GM20000 (cell line): ENCODE data around the gene GRM4.

Experiments
- DNase-seq: peaks from one replicate; pipeline ENCODE4 v3.0.0; 2012; ENCODE audit warnings: low spot score
- CTCF ChIP-seq: IDR thresholded peaks from 2 replicates; pipeline ENCODE4 v1.5.1; 2012; ENCODE audit warnings: mild to moderate bottlenecking, control low read depth; ENCODE audit errors: extremely low read depth, missing control alignments

The GRM4 gene

GRCh38 chr6:34096193-34096592 is 49.7 kb downstream of the GRM4 start:
- TF ChIP-seq CTCF = no peak
- DNase-seq = no peak

- no peak for TF ChIP-seq CTCF
- DNase-seq = no peak
These were observed 50.1 kb downstream of the GRM4 start for GRCh38 chr6:34095741-34096140.

DNA sequence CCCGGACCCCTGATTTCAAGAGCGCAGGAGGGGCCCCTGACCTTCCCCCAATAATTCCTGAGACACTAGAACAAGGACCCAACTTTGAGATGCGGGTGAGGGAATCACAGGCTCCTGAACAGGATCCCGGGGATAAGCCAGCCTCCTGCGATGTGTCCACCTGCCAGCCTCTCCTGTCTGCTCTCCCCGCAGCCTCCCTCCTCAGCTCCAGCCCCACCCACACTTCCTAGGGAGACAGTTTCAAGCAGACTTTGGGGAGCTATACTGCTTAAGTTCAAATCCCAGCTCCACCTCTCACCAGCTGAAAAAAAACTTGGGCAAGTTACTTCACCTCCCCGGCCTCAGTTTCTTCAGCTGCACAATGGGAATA is 50.8 kb downstream of the GRM4 start:
- no peak for DNase-seq

GRCh38 chr6:34094474-34095135 is 51.3 kb downstream of the GRM4 start:
- DNase-seq = no peak

More for the DNA sequence above, 50.8 kb downstream of the GRM4 start:
- TF ChIP-seq CTCF = no peak

GRCh38 chr6:34093854-34094430 is 51.9 kb downstream of the GRM4 start:
- DNase-seq = no peak

More at GRCh38 chr6:34094474-34095135, 51.3 kb downstream of the GRM4 start:
- TF ChIP-seq CTCF = no peak

DNA sequence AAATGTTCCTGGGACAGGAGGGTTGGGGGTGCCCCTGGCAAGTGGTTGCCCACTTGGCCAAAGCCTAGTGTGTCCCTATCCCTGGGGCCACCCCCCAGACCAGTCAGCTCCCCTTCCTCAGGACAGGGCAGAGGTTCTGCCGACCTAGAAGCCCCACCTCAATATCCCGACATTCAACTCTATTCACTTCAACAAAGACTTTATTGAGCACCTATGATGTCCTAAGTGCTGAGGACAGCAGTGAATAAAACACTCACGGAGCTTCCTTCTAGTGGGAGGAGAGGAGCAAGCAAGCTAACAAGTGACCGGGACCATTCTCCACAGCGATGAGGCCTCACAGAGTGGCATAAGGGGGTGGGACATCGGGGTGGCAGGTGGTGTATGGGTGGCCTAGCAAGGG is 52.7 kb downstream of the GRM4 start:
- no peak for DNase-seq
- TF ChIP-seq CTCF = no peak

More at GRCh38 chr6:34093854-34094430, 51.9 kb downstream of the GRM4 start:
- TF ChIP-seq CTCF = no peak

GRCh38 chr6:34092631-34093030 is 53.3 kb downstream of the GRM4 start:
- no peak for DNase-seq
- no peak for TF ChIP-seq CTCF
